Activated gamma-delta T cell treated with Interleukin-2 at 50 U/mL for 16 hours (primary cell): ENCODE data around the gene TOM1L2.
"Not testable (repeated sequence)": the region's sequence is repeated elsewhere in the genome, so short reads cannot be mapped to it uniquely, and the experiment has no call there.

ENCODE experiments used
- DNase-seq: peaks from one replicate; pipeline ENCODE4 v3.0.0-alpha.2; 2020

The TOM1L2 gene

DNA sequence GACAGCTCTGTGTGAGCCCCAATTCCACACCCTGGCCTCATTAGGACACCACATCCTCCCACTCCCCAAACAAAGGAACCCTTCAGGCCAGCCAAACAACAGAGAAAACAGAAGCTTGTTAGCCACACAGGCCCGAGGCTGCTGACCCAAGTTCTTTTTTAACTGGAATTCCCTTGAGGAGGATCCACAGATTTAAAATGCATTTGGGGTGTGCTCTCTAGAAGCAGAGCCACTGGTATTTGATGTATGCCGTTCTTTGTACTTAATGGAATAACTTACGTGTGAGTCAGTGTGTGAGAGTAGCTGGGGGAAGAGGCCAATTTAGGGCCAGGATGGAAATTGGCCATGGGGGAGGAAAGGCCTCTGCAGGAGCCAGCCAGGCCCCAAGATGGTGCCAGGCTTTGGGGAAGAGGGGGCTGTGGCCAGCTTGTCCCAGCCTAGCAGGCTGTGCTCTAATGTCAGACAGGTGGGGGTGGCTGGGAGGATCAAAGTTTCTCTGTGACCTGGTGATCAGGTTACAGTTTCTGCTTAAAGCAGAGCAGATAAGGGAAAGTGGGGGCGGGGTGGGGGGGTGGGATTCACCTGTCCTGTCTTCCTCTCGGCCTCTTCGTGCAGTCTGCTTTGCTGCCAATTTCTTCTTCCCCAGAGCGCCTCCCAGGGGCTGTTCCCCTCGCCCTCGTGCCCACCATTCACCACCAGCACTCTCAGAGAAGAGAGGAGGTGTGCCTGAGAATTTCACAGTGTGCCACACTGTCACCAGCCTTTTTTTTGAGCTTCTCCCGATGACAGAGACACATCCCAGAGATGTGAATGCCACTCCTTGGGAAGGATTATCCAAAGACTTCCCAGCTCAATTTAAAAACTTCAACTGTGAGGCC is 50.8 kb downstream of the TOM1L2 start:
- DNase-seq = no peak

DNA sequence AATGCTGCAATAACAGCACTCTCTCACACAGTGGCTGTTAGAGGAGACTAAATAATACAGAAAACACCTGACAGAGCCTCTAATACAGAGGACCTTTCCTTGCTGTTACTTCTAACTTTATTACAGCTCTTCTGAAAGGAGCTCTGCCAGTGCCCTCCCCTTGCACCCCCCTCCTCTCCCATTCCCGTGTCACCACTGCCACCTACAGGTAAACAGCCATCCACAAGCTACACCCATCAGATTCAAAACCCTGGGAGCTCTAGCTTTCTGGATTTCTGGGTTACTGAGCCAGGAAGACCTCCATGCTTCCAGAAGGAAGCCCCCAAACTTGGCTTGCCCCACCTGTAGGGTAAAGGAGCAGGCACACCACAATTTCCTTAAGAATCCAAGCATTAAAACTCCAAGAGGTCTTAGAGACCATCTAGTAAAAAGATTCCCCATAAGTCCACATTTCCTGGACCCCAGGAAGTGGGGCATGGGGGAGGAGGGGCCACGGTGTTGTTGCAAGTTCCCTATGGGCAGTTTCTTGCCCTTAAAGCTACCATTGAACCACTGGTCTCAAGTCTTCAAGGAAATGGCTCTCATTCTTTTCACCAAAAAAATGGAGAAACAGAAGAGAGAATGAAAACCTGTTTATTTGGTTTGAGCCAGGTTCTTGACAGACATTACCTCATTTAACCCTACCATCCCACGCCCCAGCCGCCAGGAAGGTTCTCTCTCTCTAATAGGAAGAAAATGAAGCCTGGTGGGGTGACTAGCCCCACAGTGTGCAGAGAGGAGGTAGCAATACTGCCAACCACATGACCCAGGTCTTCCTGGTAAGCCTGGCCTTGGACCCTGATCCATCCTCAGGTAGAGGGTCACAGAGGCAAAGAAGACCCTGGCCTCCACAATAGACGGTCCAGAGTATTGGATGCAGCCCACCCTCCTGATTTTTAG is 52.8 kb downstream of the TOM1L2 start:
- DNase-seq = peak; percentile 57

DNA sequence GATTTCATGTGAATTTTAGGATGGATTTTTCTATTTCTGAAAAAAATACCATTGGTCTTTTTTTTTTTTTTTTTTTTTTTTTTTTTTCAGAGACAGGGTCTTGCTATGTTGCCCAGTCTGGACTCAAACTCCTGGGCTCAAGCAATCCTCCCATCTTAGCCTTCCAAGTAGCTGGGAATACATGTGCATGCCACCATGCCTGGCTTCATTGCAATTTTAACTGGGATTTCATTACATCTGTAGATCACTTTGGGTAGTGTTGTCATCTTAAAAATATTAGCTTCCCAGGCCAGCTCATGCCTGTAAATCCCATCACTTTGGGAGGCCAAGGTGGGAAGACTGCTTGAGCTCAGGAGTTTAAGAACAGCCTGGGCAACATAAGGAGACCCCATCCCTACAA is 54.8 kb downstream of the TOM1L2 start:
- DNase-seq = no peak

DNA sequence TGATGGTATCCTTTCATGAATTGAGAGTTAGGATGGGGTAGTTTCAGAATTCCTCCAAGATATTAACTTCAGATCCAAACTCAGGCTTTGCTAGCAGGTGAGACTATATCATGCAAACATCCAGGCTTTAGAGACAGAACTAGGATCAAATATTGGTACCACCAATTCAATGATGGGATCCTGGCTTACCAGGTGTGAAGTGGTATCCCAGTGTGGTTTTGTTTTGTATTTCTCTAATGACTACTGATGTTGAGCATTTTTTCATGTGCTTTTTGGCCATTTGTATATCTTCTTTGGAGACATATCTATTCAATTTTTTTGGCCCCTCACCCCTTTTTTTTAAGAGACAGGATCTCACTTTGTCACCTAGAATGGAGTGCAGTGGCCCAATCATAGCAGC is 57.0 kb downstream of the TOM1L2 start:
- no peak for DNase-seq

DNA sequence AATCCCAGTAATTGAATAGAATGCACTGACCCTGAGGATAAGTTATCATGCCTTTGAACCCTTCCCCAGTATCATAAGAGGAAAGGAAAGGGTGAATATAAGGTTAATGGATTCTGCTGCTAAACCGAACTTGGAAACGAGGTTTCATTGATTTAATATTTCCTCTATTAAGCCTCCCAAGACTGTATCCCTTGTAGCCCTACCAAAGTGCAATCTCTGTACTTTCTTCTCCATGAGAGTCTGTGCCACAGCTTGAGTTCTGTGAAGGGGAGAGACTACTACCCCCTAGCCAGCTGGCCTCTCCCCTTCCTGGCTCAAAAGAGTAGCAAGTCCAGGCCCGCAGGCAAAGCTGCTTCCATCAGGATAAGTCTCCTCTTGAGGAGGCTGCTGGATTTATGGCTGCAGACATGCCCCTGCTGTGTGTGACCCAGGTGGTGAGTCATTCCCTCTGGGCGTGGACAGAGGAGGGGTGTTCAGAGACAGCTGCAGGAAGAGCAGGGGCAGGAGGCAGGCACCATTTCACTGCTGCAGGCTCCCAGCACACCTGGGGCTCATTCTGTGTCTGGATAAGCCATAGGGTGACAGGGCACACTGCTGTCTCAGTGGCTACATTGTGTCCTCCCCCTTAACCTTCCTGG is 58.4 kb downstream of the TOM1L2 start:
- peak; percentile 35 for DNase-seq

DNA sequence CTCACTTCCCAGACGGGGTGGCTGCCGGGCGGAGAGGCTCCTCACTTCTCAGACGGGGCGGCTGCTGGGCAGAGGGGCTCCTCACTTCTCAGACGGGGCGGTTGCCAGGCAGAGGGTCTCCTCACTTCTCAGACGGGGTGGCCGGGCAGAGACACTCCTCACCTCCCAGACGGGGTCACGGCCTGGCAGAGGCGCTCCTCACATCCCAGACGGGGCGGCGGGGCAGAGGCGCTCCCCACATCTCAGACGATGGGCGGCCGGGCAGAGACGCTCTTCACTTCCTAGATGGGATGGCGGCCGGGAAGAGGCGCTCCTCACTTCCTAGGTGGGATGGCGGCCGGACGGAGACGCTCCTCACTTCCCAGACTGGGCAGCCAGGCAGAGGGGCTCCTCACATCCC is 59.9 kb downstream of the TOM1L2 start:
- not testable (repeated sequence) for DNase-seq

DNA sequence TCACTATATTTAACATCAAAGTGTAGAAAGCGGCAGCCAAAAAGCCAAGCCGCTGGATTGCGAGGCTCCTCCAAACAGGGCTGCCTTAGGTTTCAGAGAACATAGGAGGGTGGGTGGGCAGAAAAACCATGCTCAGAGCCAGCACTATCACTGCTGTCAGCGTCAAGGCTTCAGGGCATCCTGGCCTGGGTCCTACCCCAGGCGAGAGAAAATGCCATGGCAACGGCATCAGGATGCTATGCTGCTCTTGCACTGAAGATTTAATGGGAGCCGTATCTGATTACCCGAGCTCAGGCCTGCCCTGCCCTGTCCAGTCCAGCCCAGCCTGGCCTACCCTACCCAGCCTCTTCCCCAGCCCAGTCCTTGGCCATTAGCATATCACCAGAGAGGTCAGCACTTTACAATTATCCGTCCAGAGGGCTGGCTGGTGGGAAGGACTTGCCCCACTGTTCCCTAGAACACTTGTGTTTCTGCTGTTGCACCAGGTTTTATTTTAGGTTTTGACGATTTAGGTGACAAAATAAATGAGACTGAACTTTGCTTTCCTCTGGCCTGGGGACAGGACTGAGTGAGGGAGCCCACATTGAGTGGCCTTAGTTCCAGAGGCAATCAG is 61.1 kb downstream of the TOM1L2 start:
- DNase-seq = no peak

DNA sequence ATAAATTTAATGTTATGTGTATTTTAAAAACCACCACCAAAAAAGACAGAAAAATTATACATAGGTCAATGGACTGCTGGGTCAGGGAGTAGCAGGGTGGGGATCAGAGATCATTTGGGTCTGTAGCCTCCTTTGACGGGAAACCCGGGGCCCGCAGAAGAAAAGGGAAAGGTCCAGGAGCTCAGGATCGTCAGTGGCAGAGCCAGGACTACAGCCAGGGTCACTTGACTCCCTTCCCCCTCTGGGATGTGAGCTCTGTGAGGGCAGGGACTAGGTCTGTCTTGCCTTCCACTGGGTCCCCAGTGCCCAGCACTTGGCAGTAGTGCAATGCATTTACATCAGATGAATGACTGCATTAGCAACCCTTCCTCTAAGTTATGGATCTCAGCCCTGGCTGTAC is 62.1 kb downstream of the TOM1L2 start:
- no peak for DNase-seq

DNA sequence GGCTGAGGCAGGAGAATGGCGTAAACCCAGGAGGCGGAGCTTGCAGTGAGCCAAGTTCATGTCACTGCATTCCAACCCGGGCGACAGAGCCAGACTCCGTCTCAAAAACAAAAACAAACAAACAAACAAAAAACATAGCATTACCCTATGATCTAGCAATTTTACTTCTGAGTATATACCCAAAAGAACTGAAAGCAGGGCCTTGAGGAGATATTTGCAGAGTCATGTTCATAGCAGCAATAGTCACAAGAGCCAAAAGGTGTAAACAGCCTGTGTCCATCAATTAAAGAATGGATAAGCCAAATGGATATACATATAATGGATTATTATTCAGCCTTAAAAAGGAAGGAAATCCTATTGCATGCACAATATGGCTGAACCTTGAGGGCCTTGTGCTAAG is 63.1 kb downstream of the TOM1L2 start:
- no peak for DNase-seq

DNA sequence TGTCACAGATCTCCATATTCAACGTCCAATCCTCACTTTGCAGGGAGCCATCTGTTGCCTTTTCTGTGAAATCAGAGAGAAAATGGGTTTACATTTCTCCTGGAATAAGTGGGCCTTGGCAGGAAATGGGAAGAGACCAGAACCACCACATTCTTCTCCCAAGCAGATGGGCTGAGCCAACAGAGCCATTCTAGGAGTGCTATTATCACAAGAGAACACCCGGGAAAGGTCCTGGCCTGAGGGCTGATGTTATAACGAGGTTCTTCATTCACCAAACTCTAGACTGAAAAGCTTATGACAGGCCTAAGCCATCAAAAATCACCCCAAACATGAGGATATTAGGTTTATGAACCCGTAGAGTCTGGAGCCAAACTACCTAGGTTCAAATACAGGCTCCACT is 64.7 kb downstream of the TOM1L2 start:
- no peak for DNase-seq

DNA sequence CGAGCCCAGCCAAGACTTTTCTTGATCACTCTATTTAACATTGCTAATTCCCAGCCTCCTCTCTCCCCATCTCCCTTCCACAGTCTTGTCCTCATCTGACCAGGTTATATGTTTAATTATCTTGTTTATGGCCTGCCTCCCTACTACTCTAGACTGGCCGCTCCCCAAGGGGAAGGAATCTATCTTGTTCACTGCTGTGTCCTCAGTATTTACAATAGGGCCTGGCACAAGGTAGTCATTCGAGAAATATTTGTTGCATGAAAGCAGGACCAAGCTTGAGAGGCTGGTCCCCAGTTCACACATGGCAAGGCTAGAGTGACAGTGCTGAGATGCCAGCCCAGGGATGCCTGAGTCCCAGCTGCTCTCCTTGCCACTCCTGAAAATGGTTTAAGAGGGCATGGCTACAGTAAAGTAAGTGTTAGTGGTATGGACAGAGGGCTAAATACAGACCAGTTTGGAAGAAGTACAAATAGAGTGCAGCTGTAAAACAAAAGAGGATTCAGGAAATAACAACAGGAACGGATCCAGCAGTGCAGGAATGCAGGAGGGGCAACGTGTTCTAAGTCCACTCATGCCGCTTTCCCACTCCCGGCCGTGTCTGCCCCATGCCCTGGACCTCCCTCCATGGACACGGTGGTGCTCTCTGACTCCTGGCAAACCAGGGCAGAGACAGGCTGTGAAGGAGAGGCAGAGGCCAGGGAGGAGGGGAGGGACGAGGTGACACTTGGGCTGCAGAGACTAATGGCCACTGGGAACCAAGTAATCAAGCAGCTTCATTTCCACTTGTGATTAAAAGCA is 65.6 kb downstream of the TOM1L2 start:
- DNase-seq = no peak

DNA sequence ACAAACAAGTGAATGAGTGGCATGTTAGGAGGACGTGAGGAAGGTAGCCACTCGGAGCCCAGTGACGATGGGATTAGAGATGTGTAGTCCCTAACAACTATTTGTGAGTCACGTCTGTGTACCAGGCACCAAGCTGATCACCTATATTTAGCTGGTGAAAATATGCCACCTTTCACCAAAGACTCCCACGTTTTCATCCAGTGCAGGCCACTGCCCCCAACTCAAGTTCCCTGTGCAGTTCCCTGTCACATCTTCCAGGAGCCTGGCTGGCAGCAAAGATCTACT is 67.2 kb downstream of the TOM1L2 start:
- no peak for DNase-seq

DNA sequence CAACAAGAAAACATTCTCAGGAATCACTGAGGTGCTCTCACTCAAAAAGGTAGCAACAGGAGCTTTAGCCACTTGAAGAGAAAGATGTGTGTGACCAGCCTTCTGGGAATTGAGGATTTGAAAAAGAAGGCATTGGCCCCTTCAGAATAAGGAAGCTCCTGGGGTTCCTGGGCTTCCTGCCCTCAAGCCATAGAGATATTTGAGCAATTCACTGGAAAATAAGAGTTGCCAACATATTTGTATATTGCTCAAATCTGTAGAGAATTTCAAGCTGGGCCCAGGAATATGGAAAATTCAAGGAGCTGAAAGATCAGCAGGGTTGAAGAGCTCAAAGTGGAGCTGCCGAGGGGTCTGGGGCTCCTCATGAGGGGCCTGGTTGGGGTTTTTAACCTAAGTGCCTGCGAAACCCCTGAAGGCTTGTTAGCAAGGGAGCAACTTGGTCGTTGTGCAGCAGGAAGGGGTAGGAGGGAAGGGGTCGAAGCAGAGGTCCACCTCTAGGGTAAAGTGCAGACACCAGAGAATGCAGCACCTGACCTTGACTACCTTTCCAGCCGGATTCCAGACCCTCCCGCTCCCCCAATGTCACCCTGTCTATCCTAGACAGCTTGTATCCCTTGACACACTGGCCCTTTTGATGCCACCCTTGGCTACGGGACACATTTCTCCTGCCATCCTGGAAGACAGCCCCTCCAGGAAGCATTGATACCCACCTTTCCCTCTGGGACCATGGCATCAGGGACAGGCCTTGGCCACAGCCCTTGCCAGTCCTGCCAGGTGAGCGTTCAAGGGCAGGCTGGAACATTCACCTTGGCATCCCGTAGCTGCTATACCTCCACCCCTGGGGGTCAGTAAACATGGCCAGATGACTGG is 67.8 kb downstream of the TOM1L2 start:
- no peak for DNase-seq

DNA sequence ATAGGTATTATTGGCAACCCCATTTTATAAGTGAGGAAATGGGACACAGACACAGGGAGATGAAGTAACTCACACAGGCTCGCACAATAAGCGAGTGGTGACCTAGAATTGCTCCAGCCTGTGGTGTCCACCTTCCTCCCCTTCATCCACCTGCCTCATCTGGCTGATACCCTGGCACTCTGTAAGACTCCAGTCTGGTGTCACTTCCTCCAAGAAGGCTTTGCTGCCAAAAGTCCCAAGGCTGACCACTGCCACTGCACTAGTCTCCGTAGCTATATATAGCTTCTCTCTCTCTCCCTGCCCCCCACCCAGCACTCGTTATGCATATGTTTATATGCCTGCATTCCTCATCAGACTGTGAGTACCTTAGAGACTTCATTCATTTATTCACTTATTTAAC is 69.3 kb downstream of the TOM1L2 start:
- DNase-seq = no peak

DNA sequence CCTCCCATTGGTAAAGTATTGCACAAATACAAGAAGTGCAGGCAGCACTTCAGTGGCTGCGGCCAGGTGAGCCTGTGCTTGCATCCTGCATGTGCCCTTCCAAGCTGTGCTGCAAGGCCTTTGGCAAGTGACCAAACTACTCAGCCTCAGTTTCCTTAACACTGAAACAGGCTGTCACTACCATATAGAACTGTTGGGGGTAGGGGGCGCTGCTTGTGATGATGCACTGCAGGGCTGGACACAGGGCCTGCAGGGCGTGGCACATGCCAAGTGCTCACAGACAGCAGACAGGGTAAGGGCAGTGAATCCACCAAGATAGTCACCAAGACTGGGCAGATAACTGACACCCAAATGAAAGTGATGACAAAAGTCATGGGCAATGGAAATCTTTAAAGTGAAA is 69.8 kb downstream of the TOM1L2 start:
- DNase-seq = no peak

DNA sequence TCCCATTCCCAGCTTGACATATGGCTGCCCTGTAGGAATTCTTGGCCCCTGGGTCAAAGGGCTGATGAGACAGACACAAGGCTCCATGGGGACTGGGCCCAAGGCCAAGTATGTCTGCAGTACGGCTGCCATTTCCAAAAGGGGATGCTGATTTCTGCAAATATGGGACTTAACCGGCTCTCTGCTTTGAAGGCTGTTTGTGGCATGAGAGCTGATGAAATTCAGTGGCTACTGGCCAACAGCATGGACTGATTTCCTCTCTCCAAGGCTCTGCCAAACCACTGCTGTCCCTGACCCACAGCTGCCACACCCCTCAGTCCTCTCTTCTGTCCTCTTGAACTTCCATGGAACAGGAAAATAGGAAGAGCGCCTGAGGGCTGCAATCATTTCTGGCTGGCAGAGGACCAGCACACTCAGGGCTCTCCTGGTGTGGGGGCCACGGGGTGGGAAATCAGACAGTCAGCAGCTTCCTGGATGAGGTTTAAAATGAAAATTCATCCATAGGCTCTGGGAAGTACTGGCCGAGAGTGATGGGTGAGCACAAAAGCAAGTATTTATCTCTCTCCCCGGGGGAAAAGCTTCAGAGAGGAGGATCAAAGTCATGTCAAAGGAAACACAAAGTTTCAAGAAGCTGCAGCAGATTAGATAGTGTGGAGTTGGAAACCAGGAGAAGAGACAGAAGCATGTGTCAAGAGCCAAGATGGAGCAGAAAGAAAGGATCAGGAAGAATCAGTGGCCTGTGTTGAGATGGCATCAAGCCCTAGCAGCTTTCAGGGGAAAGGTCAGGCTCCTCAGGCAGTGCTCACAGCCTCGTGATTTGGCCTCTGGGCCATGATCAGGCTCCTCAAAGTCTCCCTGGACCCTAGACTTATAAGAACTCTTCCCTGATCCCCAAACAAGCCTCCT is 71.3 kb downstream of the TOM1L2 start:
- no peak for DNase-seq

DNA sequence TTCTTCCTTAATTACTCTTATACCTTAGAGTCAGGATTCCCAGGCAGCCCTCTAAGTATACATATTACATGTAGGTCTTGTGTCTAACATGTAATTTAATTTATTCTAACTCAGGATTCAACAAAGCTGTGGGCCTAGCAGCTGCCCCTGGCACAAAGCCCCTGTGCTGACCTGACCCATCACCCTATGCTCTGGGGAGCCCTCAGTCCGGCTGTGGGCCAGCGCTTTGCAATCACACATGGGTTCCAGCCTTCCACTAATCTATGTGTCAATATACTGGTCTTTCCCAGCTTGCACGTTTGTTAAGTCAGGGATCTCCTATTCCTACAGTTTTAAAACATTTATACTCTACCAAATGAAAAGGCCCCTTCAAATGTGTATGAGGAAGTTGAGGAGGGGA is 72.7 kb downstream of the TOM1L2 start:
- DNase-seq = no peak

DNA sequence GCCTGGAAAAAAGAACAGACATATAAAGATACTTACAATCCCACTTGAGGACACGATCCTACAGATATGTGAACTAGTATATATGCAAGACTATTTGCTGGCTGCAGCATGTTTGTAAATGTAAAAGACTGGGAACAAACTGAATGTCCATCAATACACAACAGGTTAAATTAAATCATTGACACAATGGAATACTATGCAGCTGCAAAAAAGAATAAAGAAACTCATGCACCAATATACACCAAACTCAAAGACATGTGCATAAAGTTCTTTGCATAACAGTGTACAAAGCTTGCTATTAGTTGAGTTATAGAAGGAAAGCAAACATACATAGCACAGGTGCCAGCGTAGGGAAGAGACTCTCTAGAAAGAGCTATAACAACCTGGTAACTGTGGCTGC is 73.5 kb downstream of the TOM1L2 start:
- no peak for DNase-seq

DNA sequence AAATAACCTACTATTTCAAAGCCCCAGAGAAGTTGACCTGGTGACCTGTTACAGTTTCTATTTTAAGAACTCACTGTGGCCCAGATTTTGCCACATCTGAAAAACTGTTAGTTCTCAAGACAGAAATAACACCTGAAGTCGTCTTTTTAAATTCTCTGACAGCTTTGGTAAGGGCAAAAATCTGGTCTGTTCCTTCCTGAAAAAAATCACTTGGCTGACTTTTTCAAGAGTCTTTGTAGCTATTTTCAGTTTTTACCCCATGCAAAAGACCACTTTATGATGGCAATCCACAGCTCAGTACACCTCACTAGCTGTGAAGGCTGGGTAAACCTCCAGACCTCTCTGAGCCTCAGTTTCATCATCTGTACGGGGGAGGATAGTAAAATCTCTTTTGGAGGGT is 74.8 kb downstream of the TOM1L2 start:
- DNase-seq = no peak

DNA sequence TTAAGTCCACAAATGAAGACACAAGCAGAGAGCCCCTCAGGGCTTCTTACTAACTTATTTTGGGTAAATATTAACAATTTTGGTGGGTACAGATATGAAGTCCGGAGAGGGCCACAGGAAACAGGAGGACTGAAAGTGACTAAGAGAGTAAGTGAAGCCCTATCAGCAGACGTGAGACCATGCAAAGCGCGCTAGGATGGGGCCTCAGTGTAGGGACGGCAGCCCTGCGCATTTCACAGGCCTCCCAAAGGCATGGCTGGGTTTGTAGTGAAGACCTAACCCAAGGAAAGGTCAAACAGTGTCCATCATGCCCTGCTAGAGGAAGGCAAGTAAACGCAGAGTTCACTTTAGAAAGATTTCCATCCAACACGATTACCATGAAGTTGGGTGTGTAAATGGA is 75.5 kb downstream of the TOM1L2 start:
- no peak for DNase-seq
